Measurements from ENCODE around the gene QSOX1.

- peak; percentile 48 for TF ChIP-seq CTCF (IDR thresholded peaks at IDR 0.05; ENCODE audit: low read depth, low read length, poor library complexity, severe bottlenecking)
- no peak for TF ChIP-seq EZH2phosphoT487 (IDR thresholded peaks at IDR 0.05; ENCODE audit: borderline replicate concordance, low read length)
Measured at GRCh38 chr1:180248731-180249681, 94.3 kb downstream of the QSOX1 start.
